DMS 273 (cell line): ENCODE results near the gene TRIM15.
"Not testable (repeated sequence)": the region's sequence is repeated elsewhere in the genome, so short reads cannot be mapped to it uniquely, and the experiment has no call there.

Experiments used
- DNase-seq: peaks from one replicate; lab custom pipeline; 2025; ENCODE audit not compliant: unreplicated experiment; lab: John Stamatoyannopoulos, UW

TRIM15 gene

DNA sequence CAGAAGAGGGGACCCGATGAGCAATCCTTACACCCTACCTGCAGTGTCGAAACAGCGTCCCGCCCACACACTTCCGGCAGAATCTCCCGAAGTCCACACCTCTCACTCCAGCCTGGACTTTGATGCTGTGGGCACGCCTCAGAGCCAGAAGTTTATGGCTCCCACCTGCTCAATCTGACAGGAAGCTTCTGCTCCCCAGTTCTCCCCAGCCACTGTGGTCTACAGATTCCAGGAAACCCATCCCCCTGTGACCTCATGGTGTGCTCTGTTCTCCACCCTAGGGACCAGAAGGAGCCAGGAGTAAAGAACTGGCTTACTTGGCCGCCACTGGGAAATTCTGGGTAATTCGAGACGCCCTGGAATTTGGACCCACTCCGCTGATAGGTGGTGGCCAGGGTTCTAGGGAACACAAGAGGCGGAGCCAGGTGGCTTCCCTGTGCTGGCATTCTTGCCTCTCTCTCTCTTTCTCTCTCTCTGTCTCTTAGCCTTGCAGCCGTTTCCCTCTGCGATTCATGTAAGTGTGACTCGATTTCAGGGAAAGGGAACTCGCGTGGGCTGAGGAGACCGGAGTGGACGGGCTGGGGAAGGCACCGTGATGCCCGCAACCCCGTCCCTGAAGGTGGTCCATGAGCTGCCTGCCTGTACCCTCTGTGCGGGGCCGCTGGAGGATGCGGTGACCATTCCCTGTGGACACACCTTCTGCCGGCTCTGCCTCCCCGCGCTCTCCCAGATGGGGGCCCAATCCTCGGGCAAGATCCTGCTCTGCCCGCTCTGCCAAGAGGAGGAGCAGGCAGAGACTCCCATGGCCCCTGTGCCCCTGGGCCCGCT, at the start of gene TRIM15:
Gene TRIM15 (plus strand): TSS at position 457 of the 828 bp plus-strand sequence. CDS start 139 bp downstream, at position 596.
- DNase-seq, result no peak

DNA sequence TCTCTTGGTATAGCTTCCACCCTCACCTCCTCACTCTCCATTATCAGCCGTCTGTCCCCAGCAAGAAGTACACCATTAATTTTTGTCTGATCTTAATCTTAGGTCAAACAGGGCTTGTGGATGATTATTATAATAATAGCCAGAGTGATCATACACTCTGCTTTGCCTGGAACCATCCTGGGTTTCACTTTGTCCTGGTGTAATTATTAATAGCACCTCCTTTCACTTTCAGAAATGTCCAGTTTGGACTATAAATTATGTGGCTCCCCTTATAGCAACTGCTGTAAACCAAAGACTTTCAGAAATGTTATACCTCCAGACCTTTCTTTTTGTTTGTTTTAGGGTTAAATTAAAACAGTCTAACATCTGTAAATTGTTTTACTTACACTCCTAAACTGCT, 49.5 kb upstream of the TRIM15 start:
- DNase-seq, result no peak

DNA sequence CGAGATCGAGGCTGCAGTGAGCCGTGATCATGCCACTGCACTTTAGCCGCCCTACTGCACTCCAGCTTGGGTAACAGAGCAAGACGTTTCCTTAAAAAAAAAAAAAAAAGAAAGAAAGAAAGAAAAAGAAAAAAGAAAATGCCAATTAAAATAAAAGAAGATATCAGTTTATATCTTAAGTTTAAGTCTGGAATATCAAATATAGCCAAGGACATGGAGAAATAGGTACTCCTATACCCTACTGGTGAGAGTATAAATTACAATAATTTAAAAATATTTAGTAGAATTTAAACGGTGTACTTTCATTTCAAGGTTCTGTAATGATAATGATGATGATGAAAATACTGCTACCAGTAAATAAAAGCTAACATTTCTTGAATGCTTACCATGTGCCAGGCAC, 46.6 kb upstream of the TRIM15 start:
- DNase-seq, result no peak

DNA sequence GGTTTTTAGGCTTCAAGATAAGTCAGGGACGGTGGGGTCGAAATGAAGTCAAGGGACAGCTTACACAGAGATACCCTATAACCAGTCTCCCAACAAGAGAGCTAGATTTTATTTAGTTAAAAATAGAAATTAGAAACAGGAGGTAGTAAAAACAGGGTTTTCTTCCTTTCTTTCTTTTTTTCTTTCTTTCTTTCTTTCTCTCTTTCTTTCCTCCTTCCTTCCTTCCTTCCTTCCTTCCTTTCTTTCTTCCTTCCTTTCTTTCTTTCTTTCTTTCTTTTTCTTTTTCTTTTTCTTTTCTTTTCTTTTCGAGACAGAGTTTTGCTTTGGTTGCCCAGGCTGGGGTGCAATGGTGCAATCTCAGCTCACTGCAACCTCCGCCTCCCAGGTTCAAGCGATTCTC, 44.7 kb upstream of the TRIM15 start:
- DNase-seq, result not testable (repeated sequence)

DNA sequence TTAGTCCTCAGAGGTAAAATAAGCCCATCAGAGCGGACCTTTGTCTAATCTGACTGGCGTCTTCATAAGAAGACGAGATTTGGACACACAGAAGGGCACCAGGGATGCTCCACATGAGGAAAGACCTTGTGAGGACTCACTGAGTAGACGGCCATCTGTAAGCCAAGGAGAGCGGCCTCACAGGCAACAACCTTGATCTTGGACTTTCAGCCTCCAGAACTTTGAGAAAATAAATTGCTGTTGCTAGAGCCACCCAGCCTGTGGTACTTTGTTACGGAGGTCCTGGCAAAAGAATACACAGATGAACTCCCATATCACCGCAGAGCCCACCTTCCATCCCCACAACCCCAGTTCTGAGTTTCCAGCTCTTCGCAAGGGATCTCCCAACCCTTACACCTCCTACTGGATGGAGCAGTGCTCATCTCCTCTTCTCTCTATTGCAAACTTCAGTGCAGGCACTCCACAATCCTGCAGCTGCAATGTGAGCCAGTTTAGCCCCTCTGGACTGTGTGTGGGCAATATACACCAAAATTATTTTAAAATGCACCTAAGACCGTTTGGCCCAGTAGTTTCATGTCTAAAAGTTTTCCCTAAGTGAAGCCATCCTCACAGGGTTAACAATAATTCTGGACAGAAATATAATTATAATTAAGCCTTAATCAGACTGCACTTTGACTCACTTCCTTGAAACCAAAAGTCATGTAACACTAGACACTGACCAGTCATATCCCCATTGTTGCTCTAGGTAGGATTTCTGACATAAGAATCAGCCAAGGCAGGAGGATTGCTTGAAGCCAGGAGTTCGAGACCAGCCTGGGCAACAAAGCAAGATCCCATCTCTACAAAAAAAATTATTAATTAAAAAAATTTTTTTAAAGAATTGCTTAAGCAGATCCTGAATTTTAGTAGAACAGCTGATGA, 41.6 kb upstream of the TRIM15 start:
- DNase-seq, result no peak

DNA sequence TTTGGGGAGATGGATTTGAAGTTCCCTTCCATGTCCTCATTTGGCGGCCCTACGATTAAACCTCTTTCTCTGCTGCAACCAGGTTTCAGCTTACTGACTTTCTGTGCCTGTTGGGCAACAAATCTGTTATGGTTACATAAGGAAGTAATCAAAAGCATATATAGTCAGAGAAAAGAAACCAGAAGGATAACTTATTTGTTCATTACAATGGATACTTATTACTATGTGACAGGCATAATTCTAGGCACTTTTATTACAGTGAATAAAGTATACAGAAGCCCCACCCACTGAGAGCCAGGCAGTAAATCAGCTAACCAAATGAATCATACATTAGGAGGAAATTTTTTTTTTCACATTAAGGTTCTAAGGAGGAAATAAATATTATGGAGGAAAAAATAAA, 40.8 kb upstream of the TRIM15 start:
- no peak for DNase-seq

DNA sequence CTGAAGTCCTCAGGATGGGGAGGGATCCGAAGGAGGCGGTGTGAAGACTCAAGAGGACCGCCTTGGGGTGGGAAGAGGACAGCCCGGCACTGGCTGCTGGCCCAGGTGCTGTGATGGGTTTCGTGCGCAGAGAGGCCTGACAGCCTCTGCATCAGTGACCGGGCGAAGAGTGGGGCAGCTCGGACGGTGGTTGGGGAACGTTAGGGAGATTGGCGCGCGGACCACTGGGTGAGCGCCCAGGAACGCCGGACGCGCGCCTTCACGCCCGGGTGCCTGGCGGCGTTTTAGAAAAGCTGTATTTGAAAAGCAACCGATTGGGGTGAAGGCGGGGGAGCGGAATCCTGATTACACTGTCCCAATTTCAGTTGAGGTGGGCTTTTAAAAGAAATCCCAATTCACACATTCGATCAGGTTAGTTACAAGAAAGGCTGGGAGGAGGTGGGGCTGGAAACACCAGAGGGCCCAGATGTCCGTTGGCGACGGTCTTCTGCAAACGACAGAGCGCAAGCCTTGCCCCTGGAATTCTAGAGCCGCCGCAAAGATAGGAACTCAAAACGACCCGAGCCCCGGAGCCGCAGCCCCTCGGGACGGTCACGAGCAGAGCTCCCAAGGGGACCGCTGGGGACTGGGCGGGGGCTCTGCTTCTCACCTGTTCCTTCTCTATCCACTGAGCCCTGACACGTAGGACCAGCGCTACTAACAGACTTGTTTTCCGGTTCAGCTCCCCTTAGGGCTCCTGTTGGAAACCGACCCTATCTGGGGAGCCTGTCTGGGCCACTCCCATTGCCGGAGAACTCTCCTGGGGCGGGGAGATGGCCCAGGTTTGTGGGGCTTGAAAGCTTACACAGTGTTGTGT, 35.9 kb upstream of the TRIM15 start:
- no peak for DNase-seq

DNA sequence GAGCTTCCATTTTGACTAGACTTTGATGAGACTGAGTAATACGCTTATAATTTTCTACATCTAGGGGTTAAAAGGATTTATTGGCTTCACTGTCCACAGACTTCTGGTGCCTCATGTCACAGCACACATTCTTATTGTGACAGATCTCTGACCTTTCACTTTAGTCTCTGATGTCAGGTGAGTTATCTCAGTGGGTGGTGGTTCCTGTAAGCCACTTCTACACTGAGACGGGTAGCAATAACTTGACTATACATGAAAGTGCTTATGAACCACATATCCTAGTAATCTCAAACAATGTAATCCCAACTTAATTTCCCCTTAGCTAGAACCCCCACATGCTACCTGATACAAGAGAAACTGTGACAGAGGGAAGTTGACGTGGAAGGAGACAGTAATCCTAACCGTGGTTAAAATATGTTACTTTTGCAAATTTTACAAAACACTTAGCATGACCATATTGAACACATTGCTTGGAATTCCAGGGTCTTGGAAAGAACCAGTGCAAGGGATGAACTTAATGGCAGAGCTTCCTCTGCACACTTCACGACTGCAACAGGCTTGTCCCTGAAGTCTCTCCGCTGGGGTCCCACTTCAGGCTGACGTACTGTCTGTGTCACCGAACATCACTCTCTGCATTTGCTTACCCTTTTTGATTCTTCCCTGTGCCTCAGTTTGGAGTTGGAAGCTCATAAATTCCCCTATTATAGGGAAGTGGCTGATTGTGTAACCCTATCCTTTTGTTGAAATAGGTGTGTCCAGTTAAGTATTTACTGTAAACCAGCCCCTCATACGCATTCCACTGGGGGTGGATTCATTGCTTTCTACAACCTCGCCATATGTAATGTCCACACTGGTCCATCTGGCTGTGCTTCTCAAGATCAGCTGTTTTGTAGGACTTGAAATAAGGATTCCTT, 33.8 kb upstream of the TRIM15 start:
- DNase-seq, result no peak

DNA sequence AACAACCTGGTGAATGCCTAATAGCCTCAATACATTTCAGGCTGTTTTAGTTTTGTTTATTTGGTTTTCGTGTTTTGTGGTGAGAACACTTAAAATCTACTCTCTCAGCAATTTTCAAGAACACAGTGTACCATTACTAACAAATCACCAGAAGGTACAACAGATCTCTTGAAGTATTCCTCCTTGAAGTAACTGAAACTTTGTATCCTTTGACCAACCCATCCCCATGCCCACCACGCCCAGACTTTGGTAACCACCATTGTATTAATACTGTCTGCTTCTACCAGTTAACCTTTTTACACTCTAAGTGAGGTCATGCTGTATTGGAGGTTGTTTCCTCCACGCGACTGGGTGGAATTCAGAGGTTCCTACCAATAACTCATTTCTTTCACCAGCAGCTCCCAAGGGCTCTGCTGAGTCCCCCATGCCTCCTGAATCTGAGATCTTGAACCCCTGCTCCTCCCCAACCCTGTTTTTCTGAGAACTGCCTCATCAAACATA, 33.1 kb upstream of the TRIM15 start:
- DNase-seq, result no peak

DNA sequence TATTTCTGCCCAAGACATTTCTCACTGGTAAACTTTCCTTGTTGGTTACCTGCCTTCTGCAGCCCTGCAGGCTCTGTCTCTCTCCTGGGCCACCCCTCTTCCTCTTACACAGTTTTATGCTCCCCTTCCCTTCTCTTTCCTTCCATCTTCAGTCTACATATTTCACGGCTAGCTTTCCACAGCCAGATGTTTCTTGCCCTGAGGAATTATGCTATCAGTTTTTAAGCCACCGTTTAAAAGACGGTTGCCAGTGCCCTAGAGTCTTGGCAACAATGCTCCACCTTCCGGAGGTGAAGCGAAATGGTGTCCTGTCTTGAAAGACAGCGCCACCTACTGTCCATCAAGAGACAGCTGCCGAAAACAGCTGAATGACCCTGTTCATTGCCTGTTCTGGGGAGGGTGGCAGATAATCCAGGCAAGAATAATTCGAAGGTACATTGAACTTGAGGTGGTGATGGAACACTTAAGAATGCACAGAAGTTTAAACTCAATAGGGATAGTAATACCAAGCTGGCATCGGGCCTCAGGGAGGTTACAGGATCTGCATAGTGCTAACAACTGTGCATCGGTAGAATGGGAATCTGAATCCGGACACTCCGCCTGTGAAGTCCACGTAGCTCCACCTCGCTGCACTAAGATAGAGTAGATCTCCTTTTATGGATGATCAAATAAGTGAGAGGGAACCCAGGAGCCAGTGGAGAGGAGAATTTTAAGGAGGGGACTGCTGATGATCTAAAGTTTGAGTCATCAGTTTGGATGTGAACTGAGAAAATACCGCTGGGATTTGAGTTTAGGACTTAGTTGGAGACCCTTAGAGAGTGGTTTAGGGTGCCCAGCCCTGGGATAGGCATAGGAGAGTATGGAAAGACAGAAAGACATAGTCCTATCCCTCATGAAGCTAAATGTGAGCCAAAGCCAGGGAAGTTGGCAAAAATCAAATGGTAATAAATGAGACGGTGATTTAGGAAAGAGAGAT, 32.2 kb upstream of the TRIM15 start:
- DNase-seq, result peak; percentile 92

DNA sequence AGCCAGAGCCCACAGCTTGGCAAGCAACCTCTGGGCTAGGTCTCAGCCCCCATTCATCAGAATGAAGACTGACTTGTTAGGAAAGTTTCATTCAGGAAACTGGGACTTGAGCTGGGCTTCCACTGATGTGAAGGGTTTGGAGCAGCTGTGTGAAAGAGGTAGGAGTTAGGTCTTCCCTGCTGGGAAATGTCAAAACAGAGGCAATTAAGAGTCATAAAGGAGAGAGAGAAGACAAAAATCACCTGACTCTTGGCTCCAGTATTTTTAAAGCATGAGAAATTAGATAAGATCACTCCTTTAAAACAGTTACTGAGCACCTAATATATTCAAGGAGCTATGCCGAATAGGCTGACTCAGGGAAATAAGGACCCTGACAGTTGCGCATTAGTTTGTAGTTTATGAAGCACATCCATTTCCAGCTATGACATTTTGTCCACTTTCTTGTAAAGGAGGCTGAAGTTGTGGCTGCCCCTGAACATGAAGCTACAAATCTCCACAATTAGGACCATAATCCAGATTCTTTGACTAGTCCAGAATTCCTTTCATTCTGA, 31.3 kb upstream of the TRIM15 start:
- DNase-seq, result no peak

DNA sequence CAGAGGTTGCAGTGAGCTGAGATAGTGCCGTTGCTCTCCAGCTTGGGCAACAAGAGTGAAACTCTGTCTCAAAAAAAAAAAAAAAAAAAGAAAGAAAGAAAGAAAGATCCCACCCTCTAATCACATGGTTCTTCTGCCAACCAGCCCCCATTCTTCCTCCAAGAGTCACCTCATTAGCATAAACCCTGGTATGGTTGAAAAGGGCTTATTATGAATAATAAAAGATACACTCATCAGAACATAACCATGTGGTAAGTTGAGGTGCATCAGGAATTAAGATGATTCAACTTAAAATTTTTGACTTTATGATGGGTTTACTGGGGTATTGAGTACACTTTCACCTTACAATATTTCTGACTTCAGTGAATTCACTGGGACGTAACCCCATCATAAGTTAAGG, 28.2 kb upstream of the TRIM15 start:
- no peak for DNase-seq

DNA sequence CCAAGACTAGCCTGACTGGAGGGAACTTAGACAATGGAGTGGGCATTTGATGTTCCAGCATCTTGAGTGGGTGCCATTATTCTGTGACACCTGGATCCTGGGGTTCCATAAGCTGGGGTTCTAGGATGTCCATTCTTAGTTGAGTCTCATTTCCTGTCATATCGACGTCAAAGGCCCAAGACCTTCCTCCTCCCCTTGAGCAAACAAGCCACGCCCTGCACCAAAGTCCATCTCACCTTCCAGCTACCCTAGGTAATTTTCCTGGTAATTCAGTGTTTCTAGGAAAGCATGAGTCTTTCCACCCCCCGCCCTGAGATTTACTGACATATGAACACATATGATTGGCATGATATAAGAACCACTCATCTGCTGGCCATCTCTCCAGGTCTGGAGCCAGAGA, 27.6 kb upstream of the TRIM15 start, which contains the start of gene TRIM40:
Gene TRIM40 (plus strand): TSS at position 384 of the 400 bp plus-strand sequence. CDS start 897 bp downstream, outside the sequence.
- no peak for DNase-seq

DNA sequence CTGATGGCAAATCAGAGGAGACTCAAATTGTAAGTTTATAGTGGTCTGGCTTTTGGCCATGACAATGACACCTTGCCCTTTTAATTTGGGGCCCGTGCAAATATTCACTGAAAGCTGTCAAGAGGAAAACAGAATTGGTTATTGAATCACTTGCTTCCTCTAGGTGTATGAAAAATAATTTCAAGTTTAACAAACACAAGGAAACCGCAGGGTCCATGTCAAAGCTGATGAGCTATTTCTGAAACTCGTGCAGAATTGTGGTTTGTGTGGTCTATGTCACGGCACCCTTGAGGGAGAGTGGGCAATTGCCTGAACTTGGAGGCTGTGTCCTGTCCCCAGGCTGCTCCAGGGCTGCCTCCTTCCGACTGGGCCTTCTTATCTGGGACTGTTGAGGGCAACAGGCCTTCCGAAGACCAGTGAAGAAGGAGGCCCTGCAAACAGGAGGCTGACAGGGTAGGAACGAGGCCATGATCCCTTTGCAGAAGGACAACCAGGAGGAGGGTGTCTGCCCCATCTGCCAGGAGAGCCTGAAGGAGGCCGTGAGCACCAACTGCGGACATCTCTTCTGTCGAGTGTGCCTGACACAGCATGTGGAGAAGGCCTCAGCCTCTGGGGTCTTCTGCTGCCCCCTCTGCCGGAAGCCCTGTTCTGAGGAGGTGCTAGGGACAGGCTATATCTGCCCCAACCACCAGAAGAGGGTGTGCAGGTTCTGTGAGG, 26.6 kb upstream of the TRIM15 start:
- no peak for DNase-seq

DNA sequence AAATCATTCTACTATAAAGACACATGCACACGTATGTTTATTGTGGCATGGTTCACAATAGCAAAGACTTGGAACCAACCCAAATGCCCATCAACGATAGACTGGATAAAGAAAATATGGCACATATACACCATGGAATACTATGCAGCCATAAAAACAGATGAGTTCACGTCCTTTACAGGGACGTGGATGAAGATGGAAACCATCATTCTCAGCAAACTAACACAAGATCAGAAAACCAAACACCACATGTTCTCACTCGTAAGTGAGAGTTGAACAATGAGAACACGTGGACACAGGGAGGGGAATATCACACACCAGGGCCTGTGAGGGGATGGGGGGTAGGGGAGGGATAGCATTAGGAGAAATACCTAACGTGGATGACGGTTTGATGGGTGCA, 23.1 kb upstream of the TRIM15 start:
- not testable (repeated sequence) for DNase-seq

DNA sequence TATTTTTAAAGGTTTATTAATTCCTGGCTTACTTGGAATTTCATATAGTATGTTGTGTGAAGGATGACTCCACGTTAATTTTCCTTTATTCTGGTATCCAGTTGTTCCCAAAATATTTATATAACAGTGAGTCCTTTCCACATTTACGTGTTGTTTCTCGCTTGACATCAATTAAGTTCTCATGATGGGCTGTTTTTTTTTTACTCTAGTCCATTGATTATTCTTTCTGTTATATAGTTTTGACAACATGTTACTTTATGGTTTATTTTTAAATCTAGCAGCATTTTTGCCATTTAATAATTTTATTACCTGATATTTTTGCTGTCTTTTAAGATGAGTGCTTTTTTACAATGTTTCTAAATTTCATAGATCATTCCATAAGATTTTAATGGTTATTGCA, 20.7 kb upstream of the TRIM15 start:
- no peak for DNase-seq

DNA sequence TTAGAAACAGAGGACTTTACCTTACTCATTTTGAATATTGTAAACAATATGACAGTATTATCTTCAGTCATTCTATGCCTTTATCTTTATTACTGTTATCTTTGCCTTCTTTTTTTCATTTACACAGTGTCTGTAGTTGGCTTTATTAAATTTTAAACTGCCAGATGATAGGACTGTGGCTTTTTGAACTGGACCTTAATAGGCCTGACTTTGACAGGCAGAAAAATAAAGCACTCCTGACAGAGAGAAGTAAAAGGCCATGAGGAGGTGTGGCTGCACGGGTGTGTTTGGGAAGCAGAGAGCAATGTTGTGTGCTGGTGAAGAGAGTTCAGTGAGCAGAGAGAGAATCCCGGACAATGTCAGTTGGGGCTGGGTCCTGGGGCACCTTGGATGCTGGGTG, 19.6 kb upstream of the TRIM15 start:
- no peak for DNase-seq

DNA sequence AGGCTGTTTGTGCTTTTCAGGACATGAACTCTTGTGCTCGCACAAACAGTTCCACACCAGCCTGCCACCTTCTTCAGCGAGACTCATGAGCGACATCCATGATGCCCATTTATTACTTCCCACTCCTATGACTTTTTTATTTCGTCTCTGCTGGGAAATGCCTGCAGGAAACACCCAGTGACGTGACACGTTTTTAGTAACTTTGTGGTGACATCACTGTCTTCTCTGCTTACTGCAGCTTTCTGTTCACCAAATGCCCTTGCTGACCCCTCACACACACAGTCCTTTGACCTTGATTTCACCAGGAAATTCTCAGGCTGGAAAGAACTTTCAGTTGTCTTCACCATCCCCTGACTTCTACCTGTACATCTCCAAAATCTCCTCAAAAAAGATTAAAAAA, 18.5 kb upstream of the TRIM15 start:
- no peak for DNase-seq
